GM18499 (cell line): ENCODE data around the gene UVSSA.

Experiments used
- ATAC-seq: cut with Tn5 transposase; IDR thresholded peaks from one replicate; pipeline ENCODE4 v1.9.1; 2021; ENCODE audit warnings: moderate number of reproducible peaks; ENCODE audit not compliant: insufficient read depth, unreplicated experiment

UVSSA gene

DNA sequence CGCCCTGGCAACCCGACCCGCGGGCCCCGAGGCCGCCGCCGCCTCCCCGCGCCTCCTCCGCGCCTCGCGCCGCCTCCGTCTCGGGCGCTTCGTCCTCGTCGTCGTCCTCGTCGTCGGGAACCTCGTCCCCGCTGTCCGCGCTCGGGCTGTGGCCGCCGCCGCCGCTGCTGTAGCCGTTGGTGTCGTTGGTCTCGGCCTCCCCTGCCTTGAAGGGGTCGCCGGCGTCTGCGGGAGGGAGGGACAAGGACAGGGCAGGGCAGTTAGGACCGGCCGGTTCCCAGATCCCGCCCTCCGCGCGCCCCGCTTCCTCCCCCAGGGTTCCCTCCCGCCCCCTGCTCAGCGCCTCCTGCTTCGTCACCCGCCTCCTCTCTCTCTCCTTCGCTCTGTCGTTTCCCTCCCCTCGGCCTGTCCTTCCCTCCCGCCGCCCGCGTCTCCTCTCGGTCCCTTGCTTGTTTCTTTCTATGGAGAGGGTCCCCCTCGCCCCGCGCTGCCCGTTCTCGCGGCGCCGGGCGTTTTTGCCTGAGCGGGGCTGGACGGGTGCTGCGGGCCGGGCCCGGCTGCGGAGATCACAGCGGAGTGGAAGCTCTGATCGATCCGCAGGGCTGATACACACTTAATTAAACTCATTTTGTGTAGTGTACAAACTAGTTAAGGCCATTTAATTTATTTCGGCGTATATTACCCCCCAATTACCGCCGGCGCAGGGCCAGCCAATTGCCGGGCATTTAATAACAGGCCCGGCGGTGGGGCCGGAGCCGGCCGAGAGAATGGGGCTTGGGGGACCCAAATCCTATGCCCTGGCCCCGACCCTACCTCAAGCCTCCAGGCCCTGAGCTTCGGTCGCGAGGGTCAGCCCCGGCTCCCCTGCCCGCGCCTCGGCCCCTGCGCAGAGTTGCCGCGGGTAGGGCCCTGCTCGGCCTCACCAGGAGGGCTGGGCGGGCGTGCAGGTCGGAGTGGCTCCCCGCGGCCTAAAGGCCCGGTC lies 56.9 kb downstream of the UVSSA start:
- no peak for ATAC-seq

DNA sequence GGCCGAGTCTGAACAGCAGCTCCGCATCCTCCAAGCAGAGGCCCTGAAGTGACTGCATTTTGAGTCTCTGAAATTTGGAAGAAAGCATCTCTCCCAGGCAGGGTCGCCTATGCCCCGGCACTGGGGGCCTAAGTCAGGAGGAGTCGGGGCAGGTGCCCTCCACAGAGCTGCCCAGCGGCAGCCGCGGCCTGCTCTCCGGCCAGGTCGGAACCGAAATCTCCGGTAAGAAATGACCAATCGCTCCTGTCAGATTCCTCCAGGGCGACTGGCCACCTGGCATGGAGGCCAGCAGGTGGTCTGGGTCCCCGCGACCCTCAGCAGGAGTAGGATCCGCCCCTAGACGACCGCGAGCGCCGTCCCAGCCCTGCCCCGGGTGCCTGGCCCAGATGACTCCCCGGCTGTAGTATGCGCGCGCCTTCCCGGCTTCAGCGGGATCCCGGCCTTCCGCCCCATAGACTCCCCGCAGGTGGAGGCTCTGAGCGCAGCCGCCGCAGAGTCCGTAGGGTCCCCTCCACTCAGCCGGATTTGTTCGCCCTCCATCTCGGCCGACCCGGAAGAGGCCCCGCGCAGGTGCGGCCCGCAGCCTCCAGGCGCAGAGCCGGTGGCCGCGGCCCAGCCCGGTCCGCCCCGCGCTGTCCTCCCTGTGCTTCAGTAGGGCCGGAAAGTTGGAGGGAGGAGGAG lies 57.7 kb downstream of the UVSSA start:
- ATAC-seq, result no peak

DNA sequence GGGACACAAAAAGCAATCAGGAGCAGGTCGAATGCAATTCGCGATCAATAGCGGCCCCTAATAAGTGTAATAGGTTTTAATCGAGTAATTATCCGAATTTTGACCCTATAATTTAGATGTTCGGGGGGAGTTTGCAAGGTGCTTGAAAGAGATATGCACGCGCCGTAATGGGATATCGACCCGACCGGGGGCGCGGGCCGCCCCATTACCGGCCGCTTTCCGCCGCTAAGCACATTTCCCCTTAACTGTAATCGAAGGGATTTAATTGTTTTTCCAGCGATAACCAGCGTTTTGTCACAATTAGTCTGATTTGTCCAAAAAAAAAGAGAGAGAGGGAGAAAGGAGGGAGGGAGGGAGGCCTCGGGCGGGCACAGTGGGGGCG lies 58.2 kb downstream of the UVSSA start:
- no peak for ATAC-seq

DNA sequence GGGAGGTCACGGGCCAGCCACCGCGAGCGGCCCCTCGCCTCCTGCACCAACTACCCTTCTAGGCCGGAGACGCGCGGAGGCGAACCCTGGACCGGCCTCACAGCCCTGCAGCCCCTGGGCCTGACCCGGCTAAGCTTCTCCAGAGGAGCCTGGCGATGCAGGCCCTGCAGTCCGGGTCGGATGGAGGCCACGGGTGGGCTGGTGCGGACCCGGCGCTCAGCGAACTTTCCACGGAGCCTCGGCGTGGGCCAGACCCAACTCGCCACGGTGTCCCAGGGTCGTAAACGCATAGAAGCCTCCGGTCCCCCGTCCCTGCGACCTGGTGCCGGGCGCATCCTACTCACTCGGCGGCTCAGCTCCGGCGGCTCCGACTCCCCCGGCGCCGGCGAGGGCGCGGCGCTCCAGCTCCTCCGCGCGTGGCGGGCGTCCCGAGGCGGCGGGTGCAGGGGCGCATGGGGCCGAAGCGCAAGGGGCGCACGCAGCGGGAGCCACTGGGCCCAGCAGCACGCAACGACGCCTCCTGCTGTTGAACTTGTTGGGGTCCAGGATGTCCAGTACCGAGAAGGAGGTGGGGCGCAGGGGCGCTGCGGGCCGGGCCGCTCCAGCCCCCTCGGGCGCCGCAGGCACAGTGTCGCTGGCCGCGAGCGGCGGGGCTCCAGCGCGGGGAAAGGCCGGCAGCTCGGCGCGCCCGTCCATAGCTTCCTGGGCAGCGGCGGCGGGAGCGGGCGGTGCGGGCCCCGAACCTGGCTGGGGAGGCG lies 58.8 kb downstream of the UVSSA start:
- ATAC-seq, result no peak

DNA sequence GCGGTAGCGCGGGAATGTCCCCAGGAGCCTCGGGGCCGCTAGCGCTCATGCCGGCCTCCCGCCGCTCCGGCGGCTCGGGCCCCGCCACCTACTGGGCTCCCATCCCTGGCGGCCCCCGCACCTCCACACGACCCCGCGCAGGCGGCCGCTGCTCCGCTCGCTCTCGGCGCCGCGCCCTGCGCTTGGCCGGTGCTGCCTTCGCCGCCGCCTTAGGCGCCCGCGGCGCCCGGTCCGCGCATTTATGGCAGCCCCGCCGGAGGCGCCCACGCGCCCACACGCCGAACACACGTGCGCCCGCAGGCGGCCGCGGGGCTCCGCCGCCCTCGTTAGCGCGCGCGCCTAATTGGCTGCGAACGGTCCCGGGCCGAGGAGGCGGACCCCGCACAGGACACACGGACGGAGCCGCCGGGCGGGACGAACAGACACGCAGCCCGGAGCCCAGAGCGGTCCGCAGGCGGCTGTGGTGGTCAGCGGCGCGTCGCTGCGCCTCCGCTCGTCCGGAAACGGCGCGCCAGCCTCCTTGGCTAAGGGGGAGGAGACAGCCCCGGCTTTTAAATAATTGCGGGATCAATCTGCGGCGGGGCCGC lies 59.5 kb downstream of the UVSSA start, which contains the start of gene NKX1-1:
Gene NKX1-1 (minus strand): TSS at position 49 of the 587 bp plus-strand sequence. CDS start 0 bp downstream, at position 49.
- ATAC-seq, result no peak

DNA sequence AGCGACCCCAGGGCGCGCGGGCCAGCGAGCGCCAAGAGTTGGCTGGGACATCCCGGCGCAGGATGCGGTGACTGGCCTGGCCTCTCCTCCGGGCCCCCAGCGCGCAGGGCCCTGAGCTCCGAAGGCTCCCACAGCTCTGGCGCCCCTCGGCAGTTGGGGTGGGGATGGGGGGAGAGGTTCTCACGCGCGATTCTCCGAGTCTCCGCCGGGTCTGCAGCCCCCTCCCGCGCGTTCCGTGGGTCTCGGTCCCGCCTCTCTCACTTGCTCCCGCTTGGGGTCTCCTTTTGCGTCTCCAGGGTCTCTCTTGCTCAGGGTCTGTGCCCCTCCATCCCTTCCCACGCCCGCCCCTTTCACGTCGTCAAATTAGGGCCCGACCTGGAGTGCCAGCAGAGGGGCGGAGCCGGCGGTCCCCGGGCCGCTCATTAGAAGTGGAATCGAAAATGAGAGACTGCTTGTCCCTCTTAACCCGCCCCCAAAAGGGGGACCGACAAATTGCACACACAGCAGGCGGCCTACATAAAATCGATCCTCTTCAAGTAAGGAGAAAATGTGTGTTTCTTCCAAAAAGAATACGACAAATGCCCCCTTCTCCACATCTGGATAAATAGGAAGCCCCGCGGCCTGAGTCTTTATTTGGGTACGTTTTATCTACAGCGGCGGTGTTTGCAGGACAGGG lies 60.1 kb downstream of the UVSSA start:
- no peak for ATAC-seq

DNA sequence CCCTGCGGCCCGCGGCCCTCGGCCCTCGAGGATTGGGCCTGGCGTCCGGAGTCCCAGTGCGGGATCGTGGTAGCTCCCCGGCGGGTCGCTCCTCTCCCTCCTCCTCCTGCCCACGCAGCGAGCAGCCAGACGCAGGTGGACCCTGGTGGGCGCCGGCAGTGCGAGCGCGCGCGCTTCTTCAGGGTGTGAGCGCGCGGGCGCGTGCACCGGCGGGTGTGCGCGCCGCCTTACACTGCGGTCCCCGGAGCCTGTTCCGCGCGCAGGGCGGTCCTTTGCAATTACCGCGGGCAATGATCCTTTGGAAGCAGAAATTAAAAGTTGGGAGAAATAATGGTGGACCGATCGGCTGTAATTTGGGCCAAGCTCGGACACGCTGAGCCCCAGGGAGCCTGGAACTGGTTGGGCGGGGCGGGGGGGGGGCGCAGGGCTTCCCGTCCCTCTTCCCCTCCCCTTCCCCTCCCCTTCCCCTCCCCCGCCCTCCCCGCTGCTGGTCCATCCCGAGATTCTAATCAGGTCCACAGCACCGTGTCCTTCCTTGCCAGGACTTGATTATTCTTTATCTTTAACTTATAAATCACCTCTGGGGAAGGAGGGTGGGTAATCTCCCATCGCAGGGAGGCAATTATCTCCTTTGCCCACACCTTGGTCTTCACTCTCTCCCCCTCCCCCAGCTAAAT lies 60.8 kb downstream of the UVSSA start:
- ATAC-seq, result no peak

DNA sequence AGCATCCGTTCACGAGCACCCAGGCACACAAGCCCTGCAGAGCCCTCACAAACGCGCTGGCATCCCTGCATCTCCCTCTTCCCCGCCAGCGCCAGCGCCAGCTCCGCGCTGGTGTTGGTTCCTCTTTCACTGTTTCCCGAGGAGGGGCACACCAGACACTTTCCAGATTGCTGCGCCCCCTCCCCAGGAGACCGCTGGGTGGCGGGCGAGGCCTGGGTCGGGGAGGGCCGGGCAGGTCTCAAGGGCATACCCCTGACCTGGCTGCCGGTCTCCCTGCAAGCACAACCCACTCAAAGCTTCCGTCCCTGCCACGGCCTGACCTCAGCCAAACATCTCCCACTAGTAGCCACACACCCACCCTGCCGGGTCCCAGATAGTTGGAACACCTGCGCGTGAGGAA lies 61.4 kb downstream of the UVSSA start:
- no peak for ATAC-seq

DNA sequence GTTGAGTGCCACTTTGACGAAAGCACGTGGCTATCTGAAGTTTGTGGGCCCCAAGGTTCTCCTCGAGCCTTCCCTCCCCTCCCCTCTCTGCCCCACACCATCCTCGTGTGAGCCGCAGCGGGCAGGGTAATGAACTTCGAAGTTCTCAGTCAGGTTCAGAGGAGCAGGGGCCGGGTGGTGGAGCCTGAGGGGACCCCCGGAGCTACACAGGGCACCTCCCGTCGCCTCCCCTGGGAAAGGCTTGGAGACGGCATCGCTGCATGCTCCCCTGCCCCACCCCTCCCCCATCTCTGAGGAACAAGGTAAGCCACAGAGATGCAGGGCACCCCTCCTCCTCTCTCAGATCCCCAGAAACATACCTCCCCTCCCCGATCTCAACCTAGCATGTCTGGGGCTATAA lies 62.1 kb downstream of the UVSSA start:
- ATAC-seq, result no peak

DNA sequence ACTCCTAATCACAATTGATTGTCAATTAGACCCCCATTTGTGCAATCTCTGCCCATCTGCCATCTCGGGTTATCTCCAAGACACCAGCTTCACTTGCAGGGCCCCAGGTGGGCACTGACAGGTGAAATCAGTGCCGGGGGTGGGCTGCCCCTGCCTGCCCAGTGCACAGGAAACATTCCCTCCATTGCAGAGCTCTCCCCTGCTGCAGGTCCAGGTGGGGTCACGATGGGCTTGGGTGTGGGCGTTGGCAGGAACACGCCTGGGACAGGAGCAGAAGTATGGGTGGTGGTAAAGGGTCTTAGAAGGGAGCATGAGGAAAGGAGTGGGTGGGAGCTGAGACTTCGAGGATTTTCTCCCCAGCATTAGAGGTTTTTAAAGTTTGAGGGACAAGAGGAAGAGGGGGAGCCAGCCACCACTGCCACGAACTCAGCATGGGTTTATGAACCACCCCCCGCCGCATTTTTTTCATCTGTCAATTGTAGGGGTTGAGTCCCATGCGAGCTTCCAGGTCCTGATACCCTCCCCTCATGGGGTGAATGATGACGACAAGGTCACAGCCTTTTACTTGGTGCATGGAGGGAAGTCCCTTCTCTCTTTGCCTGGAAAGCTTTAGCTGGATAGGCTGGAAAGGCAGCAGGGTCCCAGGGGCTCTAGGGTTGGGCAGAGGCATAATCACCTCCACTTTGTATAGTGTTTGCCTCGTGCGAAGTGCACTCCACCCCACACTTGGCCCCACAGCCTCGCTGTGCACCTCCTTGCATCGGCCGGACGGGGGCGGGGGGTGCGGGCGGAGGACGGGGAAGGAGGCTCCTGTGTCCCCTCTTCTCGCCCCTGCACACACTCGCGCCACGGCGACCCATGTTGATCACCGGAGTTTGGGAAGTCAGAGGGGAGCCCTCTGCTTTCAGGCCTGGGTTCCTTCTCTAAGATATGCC lies 62.8 kb downstream of the UVSSA start:
- no peak for ATAC-seq

DNA sequence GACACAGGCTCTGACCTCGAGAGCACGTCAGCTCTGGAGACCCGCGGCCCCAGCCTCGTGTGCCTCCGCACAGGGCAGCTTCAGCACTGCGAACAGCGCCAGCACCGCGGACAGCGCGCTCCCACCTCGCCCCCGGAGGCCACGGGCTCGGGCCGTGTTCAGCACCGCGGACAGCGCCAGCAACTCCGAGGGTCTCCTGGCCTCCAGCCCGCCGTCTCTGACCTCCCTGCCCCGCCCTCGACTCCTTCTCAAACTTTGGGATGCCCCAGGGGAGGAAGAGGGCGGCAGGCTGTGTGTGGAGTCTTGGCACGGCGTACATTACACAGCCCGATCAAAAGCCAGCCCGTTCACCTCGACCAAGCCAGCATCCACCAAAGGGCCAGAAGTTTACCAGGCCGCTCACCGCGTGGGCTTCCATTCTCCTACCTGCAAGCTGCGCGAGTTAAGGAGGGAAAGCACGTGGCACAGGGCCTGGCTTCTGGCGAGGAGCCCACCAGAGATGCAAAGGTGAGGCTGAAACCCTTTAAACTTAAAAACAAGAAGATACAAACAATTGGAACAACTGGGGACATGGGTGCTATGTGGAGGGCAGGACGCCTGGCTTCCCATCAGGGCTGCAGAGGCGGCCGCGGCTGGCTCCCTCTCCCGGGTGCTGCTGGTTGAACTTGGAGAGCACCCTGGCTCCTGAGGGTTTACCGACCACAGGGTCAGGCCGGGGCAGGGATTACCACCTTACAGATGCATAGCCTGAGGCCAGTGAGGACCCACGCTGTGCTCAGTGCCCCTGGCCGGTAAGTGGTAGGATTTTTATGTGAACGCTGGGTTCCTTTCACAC lies 63.7 kb downstream of the UVSSA start:
- no peak for ATAC-seq

DNA sequence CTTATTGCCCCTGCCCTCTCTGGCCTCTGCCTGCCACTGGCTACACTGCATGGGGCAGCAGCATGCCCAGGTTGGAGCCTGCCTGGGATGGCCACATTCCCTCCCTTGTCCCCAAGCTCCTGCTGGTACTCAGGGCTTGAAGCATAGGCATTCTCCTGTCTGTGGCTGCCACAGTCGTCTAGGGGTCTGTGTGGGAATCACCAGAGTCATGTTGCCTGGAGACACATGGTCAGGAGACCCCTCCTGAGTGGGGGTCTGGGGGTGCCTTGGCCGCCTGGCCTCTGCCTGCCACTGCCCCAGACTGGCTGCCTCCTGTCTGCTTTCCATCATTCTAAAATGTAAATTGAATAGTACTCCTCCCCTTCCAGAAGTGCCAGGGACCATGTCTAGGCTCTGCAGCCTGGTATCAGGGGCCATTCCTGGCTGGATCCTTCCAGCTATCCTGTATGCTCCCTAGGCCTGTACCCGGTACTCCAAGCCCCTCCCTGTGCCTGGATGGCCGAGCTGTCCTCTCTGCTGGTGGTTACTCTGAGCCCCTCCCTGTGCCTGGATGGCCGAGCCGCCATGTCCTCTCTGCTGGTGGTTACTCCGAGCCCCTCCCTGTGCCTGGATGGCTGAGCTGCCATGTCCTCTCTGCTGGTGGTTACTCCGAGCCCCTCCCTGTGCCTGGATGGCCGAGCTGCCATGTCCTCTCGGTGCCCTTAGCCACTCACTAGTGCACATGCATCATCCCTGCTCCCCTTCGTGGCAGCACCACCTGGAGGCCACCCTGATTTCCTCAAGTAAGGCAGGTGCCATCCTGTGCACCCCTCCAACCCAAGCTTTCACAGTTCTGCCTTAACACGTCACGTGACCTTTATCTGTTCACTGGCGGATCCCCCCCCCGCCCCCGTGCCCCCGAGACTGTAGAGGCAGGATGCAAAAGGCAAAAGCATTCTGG lies 64.7 kb downstream of the UVSSA start:
- no peak for ATAC-seq

DNA sequence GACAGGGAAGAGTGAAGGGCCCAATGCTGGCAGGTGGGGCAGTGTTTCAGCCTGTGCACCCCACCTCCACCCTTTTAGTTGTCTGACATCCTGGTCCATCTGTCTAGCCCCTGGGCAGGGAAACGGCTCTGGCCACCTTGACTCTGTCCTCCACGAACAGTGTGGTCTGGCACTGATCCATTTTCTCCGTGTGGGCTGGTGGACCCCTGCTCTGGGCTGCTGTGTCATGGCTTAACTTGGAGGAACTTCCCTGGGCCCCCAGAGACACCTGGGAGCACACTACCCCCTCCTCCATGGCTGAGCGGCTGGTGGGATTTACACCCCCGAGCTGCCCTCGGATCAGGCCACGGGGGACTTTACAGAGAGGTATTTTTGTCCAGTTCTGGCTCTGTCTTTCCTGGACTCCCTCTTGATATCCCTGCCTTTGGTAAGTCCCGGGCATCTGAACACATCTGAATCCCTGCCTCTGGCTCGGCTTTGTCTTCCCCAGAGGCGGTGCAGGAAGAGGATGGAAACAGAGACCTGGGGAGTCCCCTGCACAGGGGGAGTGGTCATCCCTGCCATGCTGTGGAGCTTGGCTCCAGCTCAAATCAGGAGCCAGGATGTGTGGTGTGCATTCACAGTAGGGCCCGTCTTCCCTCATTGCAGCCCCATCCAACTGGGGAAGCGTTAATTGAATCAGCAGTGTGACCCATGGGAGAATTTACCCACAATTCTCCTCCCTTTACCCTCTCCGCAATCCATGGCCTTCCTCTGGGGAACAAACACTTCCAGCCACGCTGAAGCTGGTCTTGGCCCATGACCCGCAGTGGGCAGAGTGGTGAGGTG lies 65.6 kb downstream of the UVSSA start:
- ATAC-seq, result no peak

DNA sequence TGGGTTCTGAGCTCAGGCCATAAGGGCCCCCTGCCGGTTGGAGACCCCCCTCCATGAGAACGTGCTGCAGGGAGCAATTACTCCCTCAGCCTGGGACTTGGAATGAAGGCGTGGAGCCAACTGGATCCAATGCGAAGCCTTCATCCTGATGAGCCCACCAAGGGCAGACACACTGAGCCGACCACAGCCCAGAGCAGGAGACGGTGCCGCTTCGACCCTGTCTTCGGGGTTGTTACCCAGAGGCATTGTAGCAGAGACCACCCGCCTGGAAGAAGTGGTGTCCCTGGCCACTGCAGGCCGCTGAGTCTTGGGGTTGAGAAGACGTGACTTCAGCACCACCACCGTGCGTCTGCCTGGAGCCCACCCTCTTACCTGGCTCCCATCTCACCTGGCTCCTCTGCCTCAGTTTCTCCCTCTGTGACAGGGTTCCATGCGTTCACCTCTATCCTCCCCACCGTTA lies 66.2 kb downstream of the UVSSA start:
- ATAC-seq, result no peak

DNA sequence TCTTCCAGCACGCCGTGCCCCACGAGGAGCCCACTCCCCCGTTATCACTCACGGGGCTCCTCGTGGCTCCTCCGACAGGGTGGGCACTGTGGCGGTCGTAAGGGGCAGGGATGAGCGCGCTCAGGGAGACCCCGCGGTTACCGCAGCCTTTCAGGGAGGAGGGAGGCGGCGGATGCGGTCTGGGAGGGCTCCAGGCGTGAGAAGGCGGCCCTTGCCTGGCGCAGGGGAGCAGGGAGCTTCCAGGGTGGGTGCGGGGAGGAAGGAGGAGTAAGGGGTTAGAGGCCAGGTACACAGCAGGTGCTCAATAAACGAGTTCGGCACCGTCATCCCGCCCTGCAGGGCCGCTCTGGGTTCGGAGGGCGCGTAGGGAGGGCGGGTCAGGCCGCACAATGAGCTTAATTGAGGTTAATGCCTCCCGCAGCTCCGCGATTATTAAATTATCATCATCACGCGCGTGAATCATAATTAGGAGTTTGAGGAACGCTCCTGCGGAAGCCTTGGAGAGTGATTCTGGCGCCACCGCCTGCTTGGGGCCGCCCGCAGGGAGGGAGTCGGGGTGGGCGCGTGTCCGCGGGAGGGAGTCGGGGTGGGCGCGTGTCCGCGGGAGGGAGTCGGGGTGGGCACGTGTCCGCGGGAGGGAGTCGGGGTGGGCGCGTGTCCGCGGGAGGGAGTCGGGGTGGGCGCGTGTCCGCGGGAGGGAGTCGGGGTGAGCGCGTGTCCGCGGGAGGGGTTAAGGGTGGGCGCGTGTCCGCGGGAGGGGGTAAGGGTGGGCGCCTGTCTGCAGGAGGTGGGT lies 66.9 kb downstream of the UVSSA start:
- ATAC-seq, result no peak
